HG02610 (cell line): ENCODE measurements around the gene ZNF200.
"Not testable (repeated sequence)": the region's sequence is repeated elsewhere in the genome, so short reads cannot be mapped to it uniquely, and the experiment has no call there.

Experiments used
- ATAC-seq: cut with Tn5 transposase; IDR thresholded peaks from one replicate; pipeline ENCODE4 v1.9.1; 2021; ENCODE audit warnings: mild to moderate bottlenecking, moderate library complexity; ENCODE audit not compliant: unreplicated experiment

The ZNF200 gene

DNA sequence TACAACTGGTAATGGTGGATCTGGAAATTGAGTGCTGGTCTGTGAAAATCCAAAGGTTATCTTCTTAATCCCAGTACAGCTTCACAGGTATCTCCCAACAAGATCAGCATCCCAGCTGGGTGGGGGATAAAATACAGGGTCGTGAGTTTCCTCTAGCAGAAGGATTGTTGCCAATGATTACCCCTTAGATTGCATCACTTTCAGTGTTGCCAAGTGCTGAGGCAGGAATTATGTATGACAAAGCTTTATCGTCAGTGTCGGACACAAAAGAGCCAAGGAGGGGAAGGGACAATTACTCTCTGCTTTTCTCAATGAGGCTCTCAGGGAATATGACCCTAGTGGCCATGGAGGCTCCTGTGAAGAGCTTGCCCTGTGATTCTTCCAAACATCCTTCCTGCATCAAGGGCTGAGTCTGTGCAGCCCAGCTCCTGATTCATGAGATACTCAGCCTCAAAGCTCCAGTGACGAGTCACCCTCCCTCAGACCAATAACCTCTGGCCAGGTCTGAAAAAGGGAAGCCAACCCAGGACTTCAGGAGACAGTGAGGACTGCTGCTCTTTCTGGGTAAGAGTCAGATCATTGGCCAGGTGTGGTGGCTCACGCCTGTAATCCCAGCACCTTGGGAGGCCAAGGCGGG lies 31.9 kb downstream of the ZNF200 start:
- no peak for ATAC-seq

DNA sequence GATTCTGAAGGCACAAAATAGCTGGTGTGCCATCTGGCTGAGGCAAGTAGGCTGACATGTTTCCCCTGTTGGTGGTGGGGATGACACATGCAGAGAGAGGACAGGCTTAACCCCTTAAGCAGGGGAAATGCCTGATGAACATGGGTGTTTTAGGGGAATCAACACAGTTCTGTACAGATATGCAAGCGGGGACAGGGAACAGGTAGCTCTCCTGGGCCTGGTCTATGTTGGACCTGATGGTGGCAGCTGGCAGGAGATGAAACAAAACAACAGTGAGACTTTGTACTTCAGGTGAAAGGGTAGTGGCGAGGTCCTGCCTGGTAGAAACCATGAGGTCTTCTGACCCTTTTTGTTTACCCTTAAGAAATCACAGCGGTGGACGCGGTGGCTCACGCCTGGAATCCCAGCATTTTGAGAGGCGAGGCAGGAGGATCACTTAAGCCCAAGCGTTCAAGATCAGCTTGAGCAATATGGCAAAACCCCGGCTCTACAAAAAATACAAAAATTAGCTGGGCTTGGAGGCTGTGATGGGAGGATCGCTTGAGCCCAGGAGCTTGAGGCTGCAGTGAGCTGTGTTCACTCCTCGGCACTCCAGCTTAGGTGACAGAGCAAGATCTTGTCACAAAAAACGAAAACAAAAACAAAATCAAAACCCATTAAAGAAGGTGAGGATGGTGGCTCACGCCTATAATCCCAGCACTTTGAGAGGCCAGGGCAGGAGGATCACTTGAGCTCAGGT lies 36.5 kb downstream of the ZNF200 start:
- ATAC-seq, result no peak

DNA sequence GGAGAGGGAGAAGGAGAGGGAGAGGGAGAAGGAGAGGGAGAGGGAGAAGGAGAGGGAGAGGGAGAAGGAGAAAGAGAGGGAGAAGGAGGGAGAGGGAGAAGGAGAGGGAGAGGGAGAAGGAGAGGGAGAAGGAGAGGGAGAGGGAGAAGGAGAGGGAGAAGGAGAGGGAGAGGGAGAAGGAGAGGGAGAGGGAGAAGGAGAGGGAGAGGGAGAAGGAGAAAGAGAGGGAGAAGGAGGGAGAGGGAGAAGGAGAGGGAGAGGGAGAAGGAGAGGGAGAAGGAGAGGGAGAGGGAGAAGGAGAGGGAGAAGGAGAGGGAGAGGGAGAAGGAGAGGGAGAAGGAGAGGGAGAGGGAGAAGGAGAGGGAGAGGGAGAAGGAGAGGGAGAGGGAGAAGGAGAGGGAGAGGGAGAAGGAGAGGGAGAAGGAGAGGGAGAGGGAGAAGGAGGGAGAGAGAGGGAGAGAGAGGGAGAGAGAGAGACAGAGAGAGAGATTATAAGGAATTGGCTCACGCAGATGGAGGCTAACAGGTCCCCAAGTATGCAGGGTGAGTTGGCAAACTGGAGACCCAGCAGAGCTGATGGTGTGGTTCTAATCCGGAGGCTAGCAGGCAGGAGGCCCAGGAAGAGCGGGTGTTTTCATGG lies 37.1 kb downstream of the ZNF200 start:
- ATAC-seq, result not testable (repeated sequence)

DNA sequence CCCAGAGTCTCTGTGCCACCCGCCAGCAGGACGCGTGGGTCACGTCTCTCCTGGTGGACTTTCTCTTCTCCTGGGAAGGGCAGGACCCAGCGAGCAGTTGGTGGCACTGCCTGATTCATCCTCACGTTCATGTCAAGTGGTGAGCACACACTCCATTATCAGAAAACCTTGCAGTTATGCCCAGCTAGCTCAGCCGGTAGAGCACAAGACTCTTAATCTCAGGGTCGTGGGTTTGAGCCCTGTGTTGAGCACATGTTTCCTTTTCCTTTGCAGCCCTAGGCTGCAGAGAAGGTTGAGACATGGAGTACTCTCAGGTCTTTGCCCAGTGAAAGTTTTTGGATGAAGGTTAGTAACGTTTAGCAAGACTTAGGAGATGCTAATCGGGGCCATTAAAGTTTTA lies 39.0 kb downstream of the ZNF200 start:
- no peak for ATAC-seq

DNA sequence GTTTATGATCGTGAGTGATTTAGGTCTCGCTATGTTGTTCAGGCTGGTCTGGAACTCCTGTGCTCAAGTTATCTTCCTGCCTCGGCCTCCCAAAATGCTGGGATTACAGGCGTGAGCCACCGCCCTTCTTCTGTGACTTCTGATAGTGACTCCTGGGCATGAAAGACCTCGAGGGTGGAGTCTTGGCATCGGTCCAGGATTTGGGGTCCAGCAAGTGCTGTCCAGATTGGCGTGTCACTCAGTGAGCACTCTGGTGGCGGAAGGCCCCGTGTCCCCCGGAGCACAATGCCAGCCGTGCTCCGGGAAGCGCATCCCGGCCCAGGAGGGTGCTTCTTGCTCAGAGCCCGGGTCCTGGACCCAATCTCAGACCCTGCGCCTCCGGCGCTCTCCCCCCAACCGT lies 40.2 kb downstream of the ZNF200 start:
- ATAC-seq, result no peak

DNA sequence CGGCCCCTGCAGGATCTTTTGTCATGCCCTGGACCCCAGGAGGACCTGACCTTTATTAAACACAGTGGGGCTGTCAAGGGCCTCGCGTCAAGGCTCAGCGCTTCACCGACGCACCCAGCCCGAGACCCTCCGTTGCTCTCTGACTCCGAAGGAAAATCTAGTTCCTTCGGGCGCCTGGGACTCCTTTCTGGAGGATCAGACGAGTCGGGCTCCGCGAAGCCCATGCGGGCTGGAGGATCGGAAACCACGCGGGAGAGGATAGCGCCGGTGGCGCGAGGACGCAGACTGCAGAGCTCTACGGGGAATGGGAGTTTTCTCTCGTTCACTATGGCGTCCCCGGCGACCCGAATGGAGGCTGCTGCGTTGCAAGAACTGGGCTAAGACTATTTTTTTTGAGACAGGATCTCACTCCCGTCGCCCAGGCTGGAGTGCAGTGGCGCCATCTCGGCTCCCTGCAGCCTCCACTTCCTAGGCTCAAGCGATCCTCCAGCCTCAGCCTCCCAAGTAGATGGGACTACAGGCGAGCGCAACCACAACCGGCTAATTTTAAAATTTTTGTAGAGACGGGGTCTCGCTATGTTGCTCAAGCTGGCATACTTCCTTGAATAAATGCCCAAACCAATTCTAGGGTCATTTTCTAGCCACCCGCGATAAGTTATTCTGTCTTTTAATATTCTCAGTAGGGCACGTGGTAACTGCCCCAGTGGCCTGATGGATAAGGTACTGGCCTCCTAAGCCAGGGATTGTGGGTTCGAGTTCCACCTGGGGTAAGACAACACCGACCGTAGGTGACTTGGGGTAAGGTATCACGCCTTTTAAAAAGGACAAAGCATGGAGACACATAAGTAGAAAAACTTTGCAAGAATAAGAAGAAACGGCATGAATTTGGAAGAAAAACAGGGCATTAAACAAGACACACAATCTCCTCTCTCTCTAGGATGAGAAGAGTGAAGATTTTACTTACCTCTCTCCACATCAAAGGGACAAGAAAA lies 41.4 kb downstream of the ZNF200 start:
- no peak for ATAC-seq

DNA sequence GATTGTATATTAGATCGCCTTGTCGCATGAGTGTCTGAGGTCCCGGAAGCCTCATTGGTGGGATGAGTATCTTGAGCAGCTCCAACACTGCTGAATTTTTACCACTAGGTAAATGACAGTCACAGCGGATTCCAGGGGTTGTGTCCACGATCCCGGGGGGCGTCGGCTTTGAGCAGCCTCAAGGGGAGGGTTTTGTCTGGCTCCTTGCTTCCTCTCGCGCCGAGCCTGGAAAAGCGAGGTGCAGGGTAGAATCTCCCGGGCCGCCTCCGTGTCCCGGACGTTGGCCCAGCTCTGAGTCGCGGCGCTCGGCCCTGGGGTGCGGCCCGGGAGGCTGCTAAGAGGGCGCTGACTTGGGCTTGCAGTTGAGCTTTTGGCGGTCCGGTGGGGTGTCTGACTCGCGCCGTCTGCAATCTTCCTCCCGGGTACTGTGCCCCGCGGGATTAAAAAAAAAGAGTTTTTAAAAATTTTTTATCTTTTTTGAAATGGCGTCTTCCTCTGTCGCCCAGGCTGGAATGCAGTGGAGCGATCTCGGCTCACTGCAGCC lies 42.4 kb downstream of the ZNF200 start:
- no peak for ATAC-seq

DNA sequence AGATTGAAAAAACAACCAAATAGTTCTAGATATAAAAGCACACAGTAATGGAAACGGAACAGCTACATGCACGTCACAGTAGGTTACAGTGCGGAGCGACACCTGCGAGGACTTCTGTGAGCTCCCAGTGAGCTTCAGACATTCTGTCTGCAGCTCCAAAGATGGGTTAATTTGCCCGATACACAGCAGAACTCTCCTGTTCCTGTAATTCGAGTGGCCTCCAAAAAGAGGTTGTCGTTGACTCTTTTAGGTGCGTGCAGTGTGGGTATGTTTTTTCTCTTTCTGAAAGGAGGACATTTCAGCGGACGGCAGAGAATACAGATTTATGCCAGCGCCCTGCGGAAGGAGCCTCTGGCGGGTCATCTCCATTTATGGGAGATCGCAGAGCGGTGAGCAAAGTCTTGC lies 44.0 kb downstream of the ZNF200 start:
- no peak for ATAC-seq

DNA sequence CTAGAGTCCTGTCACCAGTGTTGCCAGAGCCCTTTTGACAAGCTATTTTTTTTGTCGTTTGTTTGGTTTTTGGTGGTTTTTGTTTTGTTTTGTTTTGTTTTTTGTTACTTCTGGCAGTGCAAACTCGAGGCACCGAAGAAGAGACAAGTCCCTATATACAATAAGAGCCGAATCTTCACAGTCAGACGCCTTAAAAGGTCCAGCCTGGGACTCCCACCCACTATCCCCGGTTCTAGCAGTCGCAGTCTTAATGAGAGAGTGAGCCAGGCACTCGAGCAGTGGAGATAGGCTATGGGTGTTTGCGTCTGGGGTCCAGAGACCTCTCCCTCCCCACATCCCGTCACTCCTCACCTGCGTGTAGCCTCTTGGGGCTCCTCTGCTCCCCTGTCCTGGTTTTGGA lies 45.1 kb downstream of the ZNF200 start:
- ATAC-seq, result no peak

DNA sequence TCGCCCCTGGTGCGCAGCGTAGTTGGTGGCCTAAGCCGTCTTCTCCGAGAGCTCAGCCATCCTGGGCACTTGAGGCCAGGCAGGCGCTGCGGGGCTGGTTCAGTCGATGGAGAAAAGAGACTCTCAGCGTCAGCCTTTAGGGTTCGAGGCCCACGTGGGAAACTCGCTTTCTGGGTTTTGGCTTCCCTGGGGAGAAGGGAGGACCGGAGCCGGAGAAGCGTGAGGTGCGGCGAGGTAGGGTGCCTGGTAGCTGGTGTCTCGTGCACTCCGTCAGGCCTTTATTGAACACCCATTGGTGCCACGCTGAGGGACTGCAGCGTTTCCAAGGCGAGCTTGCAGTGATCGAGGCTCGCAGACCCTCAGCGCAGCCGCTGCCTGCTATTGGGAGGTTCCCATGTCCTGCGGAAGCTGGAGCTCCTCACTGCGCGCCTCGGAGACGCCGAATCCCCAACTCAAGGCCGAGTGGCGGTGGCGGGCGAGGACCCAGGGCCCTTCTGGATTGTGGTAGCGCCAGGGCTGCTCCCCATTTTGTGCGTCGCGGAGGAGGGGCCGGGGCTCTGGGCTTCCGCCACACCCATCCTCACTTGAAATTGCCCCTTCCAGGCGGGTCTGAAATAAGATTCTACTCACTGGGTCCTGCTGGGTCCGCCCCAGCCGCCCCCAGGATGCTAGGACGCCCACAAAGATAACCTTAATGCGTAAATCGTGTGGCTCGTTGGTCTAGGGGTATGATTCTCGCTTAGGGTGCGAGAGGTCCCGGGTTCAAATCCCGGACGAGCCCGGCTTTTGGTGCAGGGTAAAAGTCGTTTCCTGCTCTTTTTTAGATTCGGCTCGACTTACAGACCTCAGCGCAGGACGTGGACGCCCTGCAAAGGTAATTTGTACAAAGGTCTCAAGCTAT lies 45.8 kb downstream of the ZNF200 start:
- ATAC-seq, result no peak

DNA sequence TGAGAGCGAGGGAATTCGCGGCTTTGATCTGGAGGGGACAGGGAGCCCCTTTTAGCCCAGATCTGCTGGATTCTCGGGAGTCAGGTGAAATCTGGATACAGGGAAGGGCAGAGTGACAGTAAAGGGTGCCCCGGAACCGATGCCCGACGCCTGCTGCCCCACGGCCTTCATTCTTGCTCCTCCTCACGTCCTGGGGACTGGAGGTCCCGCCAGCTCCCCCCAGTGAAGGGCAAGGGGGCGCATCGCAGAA lies 46.4 kb downstream of the ZNF200 start:
- ATAC-seq, result no peak

DNA sequence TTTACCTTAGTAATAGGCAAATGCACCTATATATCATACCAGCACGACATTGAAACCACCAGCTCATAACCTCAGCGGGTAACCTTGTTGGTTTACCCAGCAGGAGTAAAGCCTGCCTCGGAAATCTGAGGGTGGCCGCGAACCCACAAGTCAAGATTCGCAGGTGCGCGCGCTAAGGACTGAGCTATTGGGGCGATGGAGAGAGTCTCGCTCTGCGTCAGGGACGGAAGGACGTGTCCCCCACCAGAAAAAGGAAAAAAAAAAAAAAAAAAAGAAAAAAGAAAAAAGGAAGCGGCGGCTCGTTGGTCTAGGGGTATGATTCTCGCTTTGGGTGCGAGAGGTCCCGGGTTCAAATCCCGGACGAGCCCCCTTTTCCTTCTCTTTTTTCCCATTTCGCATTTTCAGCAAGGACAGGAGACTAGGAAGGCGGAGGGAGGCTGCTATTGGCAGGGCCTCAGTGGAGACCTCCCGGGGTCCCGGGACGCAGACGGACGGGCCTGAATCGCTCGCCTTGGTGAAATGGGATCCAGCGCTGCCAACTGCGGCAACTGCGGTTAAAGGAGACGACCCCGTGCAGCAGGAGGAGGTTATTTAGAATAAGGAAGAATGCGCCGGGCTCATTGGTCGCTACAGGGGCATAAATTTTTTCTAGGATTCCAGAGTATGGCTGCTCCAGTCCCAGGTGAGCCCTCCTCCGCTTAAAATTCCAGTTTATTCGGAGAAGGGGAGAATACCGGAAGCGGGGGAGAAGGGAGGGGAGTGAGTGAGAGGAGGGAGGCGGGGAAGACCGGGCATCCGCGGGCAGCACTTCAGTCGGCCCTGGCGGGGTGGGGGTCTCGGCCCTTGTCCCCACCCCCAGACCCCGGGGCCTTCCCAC lies 46.9 kb downstream of the ZNF200 start, which contains the start of gene OR1F1:
OR1F1 (plus strand) TSS at position 407 of the 877 bp plus-strand sequence.
- ATAC-seq, result no peak

DNA sequence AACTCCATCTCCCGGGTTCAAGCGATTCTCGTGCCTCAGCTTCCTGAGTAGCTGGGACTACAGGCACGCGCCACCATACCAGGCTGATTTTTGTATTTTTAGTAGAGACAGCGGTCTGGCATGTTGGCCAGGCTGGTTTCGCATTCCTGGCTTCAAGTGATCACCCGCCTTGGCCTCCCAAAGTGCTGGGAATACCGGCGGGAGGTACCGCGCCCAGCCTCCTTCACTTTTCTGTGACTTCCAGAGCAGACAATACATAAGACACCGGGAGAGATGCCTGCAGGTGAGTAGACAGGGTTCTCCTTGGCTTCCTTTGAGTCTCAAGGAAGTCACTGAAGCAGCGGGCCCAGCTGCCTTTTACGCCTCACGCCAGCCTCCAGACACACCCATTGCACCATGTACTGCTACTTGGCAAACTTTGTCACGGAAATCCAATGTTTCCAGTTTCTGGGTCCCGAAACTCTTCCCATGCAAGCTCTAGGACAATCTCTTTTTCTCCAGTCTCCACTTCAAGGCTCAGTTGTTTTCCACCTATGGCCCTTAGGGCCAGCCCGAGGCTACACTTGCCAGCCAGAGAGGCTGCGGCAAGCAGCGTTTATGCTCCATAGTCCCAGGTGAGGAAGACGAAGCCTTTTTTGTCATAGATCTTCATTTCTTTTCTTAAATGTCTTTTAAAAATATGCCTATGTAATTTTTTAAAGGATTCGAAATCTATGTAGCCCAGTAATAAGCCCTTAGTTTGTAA lies 47.8 kb downstream of the ZNF200 start:
- no peak for ATAC-seq

DNA sequence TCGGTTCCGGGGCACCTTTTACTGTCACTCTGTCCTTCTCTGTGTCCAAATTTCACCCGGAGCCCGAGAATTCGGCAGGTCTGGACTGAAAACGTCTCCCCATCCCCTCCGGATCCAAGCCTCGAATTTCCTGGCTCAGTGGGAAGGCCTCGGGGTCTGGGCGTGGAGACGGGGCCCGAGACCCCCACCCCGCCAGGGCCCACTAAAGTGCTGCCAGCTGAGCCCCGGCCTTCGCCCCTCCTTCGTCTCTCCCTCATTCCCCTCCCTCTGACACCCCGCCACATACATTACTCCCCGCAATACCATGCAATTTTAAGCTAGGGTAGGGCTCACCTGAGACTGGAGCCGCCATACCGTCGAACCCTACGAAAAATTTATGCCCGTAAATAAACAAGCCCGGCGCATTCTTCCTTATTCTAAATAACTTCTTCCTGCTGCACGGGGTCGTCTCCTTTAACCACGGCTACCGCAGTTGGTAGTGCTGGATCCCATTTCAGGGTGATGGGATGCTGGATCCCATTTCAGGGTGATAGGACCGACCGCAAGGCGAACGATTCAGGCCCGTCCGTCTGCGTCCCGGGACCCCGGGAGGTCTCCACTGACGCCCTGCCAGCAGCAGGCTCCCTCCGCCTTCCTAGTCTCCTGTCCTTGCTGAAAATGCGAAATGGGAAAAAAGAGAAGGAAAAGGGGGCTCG lies 51.4 kb downstream of the ZNF200 start:
- no peak for ATAC-seq

DNA sequence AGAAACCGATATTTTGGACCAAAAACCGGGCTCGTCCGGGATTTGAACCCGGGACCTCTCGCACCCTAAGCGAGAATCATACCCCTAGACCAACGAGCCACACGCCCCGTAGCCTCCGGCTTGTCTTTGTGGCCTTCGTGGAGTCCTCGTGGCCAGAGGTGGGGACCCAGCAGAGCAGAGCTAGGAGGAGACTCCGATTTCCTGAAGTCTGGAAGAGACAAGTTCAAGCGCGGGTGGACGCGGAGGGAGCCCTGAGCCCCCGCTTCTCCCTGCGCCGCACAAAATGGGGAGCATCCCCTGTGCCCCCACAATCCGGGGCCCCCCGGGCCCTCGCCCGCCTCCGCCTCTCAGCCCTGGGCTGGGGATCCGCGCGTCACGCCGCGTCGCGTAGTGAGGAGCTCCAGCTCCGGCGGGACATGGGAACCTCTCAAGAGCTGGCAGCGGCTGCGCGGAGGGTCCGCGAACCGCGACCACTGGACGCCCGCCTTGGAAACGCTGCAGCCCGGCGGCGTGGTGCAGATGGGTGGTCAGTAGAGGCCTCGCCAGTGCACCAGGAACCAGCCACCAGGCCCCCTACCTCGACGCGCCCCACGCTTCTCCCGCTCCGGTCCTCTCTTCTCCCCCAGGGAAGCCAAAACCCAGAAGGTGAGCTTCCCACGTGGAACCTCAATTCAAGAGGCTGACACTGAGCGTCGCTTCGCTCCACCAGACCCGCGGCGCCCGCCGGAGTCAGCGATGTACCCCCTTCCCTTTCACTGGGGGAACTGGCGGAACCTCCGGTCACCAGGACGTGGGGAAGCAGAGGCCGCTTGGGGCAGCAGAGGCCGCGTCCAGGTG lies 52.1 kb downstream of the ZNF200 start:
- ATAC-seq, result no peak

DNA sequence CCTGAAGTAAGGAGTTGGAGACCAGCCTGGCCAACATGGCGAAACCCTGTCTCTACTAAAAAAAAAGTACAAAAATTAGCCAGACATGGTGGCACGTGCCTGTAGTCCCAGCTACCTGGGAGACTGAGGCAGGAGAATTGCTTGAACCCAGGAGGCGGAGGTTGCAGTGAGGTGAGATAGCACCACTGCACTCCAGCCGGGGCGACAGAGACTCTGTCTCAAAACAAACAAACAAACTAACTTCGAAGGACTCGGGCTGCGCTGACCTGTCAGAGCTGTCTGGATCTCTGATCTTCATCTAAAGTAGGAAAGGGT lies 52.7 kb downstream of the ZNF200 start:
- not testable (repeated sequence) for ATAC-seq

DNA sequence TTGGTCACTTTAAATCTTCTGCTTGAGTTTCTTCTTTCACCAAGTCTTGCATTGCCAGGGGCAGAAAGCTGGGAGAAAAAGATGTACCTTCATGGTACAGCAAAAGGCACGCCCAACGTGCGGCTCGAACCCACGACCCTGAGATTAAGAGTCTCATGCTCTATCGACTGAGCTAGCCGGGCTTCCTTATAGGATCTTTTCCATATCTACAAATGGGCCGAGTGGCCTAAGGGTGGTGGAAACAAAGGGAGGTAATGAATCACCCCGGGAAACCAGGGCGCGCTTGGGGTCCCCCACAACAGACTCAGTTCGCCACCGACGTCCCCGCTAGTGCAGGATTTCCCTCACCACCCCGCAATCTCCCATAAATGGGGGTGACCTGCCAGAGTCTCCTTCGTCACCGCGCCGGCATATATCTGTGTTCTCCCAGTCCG lies 54.5 kb downstream of the ZNF200 start:
- ATAC-seq, result no peak
